Right forelimb (tissue), 1 donor: ENCODE data around the gene PAPSS1.

Experiments used
- DNase-seq: peaks from one replicate; pipeline ENCODE4 v3.0.0-alpha.2; 2018

The PAPSS1 gene

GRCh38 chr4:107622006-107622405 lies 98.0 kb downstream of the PAPSS1 start:
- DNase-seq: no peak

- no peak for DNase-seq
Observed at GRCh38 chr4:107619731-107620130, 100.3 kb downstream of the PAPSS1 start.

GRCh38 chr4:107619066-107619465 lies 101.0 kb downstream of the PAPSS1 start:
- DNase-seq: no peak

- no peak for DNase-seq
Observed at GRCh38 chr4:107618656-107619055, 101.4 kb downstream of the PAPSS1 start.

GRCh38 chr4:107616838-107617389 lies 103.1 kb downstream of the PAPSS1 start:
- no peak for DNase-seq

- DNase-seq: no peak
Observed at GRCh38 chr4:107615809-107616208, 104.2 kb downstream of the PAPSS1 start.

GRCh38 chr4:107603430-107603829 lies 116.6 kb downstream of the PAPSS1 start:
- no peak for DNase-seq

GRCh38 chr4:107600983-107601382 lies 119.1 kb downstream of the PAPSS1 start:
- no peak for DNase-seq

GRCh38 chr4:107600436-107600835 lies 119.6 kb downstream of the PAPSS1 start:
- no peak for DNase-seq

- no peak for DNase-seq
Observed at GRCh38 chr4:107599841-107600240, 120.2 kb downstream of the PAPSS1 start.

- DNase-seq: no peak
Observed at GRCh38 chr4:107593230-107593629, 126.8 kb downstream of the PAPSS1 start.

GRCh38 chr4:107592519-107592918 lies 127.5 kb downstream of the PAPSS1 start:
- DNase-seq: no peak

- no peak for DNase-seq
Observed at GRCh38 chr4:107589269-107589668, 130.8 kb downstream of the PAPSS1 start.

- no peak for DNase-seq
Observed at GRCh38 chr4:107586371-107586770, 133.7 kb downstream of the PAPSS1 start.

- no peak for DNase-seq
Observed at GRCh38 chr4:107579099-107579498, 140.9 kb downstream of the PAPSS1 start.

GRCh38 chr4:107578321-107578720 lies 141.7 kb downstream of the PAPSS1 start:
- DNase-seq: no peak

GRCh38 chr4:107577743-107578142 lies 142.3 kb downstream of the PAPSS1 start:
- no peak for DNase-seq

GRCh38 chr4:107575243-107575642 lies 144.8 kb downstream of the PAPSS1 start:
- DNase-seq: no peak

- DNase-seq: no peak
Observed at GRCh38 chr4:107572281-107572680, 147.8 kb downstream of the PAPSS1 start.

GRCh38 chr4:107570952-107571351 lies 149.1 kb downstream of the PAPSS1 start:
- DNase-seq: no peak

- no peak for DNase-seq
Observed at GRCh38 chr4:107564326-107564725, 155.7 kb downstream of the PAPSS1 start.
